ENCODE results near the gene RCBTB2.

- no peak for TF ChIP-seq CTCF (IDR thresholded peaks at IDR 0.05; ENCODE audit: low read depth, low read length, poor library complexity, severe bottlenecking)
- no peak for TF ChIP-seq EZH2phosphoT487 (IDR thresholded peaks at IDR 0.05; ENCODE audit: borderline replicate concordance, low read length)
Measured at GRCh38 chr13:48511621-48512230, 21.2 kb downstream of the RCBTB2 start.

Data from DOHH2 (cell line).